Pancreas (tissue), 10 donors: Measurements from ENCODE around the gene U2AF2. TPM values are rescaled to one million over a fixed set of nuclear protein-coding genes. Genes with fewer than 3 reads are reported as not detected.

Experiments used
- ATAC-seq, 4 donors: fragments of 200-7000 bp; cut with Tn5 transposase; one replicate each; pipeline versions ENCODE4 v1.8.0 to v1.9.1; 2020; ENCODE audit warnings: mild to moderate bottlenecking in 4 of 4, moderate library complexity in 4 of 4
- DNase-seq, 6 donors: peaks; one replicate each; pipeline ENCODE4 v3.0.0-alpha.2; 2020
- FAIRE-seq: peaks from 2 replicates; lab custom pipeline; 2012; peaks lifted over from hg19 to GRCh38; lab: Jason Lieb, UNC
- H3K27ac ChIP-seq, 4 donors: fragments of 200-600 bp; sonication (generic); 1 replicate in 3 of 4; 2 replicates in 1 of 4; pipeline versions ENCODE4 v1.5.0 to v1.8.0; 2020
- H3K27me3 ChIP-seq, 4 donors: fragments of 200-600 bp; one replicate each; pipeline ENCODE4 v1.8.0; 2021
- H3K36me3 ChIP-seq, 3 donors: fragments of 200-600 bp; sonication (generic) in 1 of 3; one replicate each; pipeline versions ENCODE4 v1.5.0 to v1.8.0; 2020 to 2021
- H3K4me1 ChIP-seq, 3 donors: fragments of 200-600 bp; one replicate each; pipeline ENCODE4 v1.8.0; 2021
- H3K4me3 ChIP-seq, 4 donors: fragments of 200-600 bp; sonication (generic) in 2 of 4; one replicate each; pipeline versions ENCODE4 v1.5.0 to v1.8.0; 2020 to 2021
- H3K9me3 ChIP-seq, 4 donors: fragments of 200-600 bp; one replicate each; pipeline ENCODE4 v1.8.0; 2021
- WGBS, 2 donors: extraction: QIAGEN DNeasy Blood & Tissue Kit; methylation state at CpG; one replicate each; pipeline ENCODE4 v1.1.7; 2013; 5-methylcytosine and 5-hydroxymethylcytosine counted together
- intact Hi-C, 3 donors: fragments of 100-400 bp; cut with DNase I; formaldehyde crosslinking; loops; one replicate each; pipeline versions ENCODE4 v1.11.1 to v1.14.2; 2022
- polyA plus RNA-seq, 2 donors: library from polyadenylated mRNA; stranded (reverse); fragments of 200-250 nt; gene quantifications; one replicate each; pipeline ENCODE4 v1.2.3, GENCODE V29; 2013
- total RNA-seq, 6 donors: library from RNA; stranded (reverse); fragmentation: NEBNext Ultra II Directional in 4 of 6; extraction: Animal tissue kit (Norgen Biotek cat#: 25700) in 4 of 6; gene quantifications; one replicate each; pipeline versions ENCODE4 v1.2.1 to v1.2.4, GENCODE V29; 2021 to 2023
- TF ChIP-seq, protein P1 (sequence below), 4 donors: fragments of 200-600 bp; sonication (generic) in 3 of 4; IDR thresholded peaks; one replicate each; pipeline versions ENCODE4 v1.5.0 to v1.8.0; 2021; ENCODE audit warnings: antibody characterized with exemption in 4 of 4
- donor health status: healthy with polysubstance abuse.
- donor health status: DM: no; HTN: no; CAD: no; lungs with moderate emphysema.
- donor health status: DM: no; HTN: no; CAD: no.
- donor health status: control.
- donor health status: control.
- donor health status: Bipolar disorder and iron deficiency.
- donor health status: DM: yes; HTN: yes; CAD: no.
- donor health status: DM: no; HTN: no; CAD: no.
- donor health status: DM: no; HTN: no; CAD: no.
- donor health status: DM: yes; HTN: yes; CAD: no.

U2AF2 gene
- total and polyA plus RNA-seq, 8 donors, result 38.4 to 113 (median 62.4) TPM

DNA sequence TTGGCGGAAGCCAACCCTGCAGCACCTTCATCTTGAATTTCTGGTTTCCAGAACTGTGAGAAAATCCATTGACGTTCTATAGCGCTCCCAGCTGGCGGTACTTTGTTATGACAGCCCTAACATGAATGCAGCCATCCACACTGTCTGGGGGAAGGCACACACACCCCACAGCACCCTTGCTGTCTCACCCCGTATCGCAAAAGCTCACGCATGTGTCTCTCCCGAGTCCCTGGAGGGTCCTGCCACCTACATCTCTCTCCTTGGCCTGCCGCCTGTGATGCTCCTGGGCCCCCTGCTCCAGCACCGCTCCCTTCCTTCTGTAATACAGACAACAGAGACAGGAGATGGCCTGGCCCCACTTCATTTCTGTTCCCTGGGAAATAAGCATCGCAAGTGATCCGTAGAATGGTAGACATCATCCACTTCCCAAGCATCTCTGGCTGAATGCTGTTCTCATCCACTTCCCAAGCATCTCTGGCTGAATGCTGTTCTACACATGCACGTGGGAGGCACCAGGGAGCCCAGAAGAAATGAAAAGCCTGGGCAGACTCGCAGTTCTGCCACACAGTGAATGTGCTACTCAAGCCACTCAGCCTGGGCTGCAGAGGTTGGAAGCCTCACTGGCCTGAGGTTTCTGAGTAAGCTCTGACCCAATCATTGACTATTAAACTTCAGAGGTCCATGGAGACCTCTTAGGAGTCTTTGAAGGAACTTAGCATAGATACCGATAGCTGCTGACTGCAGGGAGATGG is 49.8 kb downstream of the U2AF2 start:
- WGBS, 2 donors, result 86 to 95% methylated on average over 15 of the region's 15 CpGs

GRCh38 chr19:55705972-55706371 is 51.1 kb downstream of the U2AF2 start:
- FAIRE-seq, result no peak
- DNase-seq, result no peak
- H3K27me3 ChIP-seq, result no peaks in the 10 kb centered on the region
- intact Hi-C loops, result no loop called here
- H3K4me3 ChIP-seq, result no peak overlapping the region
- ATAC-seq, result no peak
- no peaks in the 10 kb centered on the region for H3K9me3 ChIP-seq
- H3K4me1 ChIP-seq, result no peaks in the 10 kb centered on the region
- TF ChIP-seq, protein P1, sequence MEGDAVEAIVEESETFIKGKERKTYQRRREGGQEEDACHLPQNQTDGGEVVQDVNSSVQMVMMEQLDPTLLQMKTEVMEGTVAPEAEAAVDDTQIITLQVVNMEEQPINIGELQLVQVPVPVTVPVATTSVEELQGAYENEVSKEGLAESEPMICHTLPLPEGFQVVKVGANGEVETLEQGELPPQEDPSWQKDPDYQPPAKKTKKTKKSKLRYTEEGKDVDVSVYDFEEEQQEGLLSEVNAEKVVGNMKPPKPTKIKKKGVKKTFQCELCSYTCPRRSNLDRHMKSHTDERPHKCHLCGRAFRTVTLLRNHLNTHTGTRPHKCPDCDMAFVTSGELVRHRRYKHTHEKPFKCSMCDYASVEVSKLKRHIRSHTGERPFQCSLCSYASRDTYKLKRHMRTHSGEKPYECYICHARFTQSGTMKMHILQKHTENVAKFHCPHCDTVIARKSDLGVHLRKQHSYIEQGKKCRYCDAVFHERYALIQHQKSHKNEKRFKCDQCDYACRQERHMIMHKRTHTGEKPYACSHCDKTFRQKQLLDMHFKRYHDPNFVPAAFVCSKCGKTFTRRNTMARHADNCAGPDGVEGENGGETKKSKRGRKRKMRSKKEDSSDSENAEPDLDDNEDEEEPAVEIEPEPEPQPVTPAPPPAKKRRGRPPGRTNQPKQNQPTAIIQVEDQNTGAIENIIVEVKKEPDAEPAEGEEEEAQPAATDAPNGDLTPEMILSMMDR (IDR thresholded peaks at IDR 0.05), result no peak
- no peak overlapping the region for H3K27ac ChIP-seq
- no peaks in the 10 kb centered on the region for H3K36me3 ChIP-seq
- WGBS, 2 donors, result 88 to 97% methylated on average over 3 of the region's 3 CpGs

More for the DNA sequence above, 49.8 kb downstream of the U2AF2 start:
- TF ChIP-seq, protein P1 (IDR thresholded peaks at IDR 0.05), result no peak
- H3K4me3 ChIP-seq, result no peak overlapping the region
- no peaks in the 10 kb centered on the region for H3K36me3 ChIP-seq
- no peak overlapping the region for H3K27ac ChIP-seq
- ATAC-seq (peak in 2 of 4 donors; percentile 12 to 28), FAIRE-seq (no peak), DNase-seq (no peak)
- H3K4me1 ChIP-seq, result no peaks in the 10 kb centered on the region
- no peaks in the 10 kb centered on the region for H3K27me3 ChIP-seq
- intact Hi-C loops, result loop anchor here in 1 of 3 donors (5.0 kb wide), 1 partner anchor 108 kb away; no protein-coding TSS in a partner anchor
- H3K9me3 ChIP-seq, result no peaks in the 10 kb centered on the region

- intact Hi-C loops, result no loop called here
Measured at GRCh38 chr19:55711719-55712118, 56.9 kb downstream of the U2AF2 start.

GRCh38 chr19:55712804-55713631 is 58.2 kb downstream of the U2AF2 start:
- no peak for FAIRE-seq

More at GRCh38 chr19:55711719-55712118, 56.9 kb downstream of the U2AF2 start:
- H3K36me3 ChIP-seq, result no peaks in the 10 kb centered on the region
- WGBS, 2 donors, result 54 to 57% methylated on average over 18 of the region's 18 CpGs
- H3K9me3 ChIP-seq, result no peaks in the 10 kb centered on the region
- H3K27me3 ChIP-seq, result no peaks in the 10 kb centered on the region
- ATAC-seq (peak in 1 of 4 donors; percentile 17), DNase-seq (no peak), FAIRE-seq (no peak)
- H3K4me1 ChIP-seq, result no peaks in the 10 kb centered on the region
- TF ChIP-seq, protein P1 (IDR thresholded peaks at IDR 0.05), result no peak
- H3K27ac ChIP-seq, result no peak overlapping the region
- H3K4me3 ChIP-seq, result no peak overlapping the region

More at GRCh38 chr19:55712804-55713631, 58.2 kb downstream of the U2AF2 start:
- no peaks in the 10 kb centered on the region for H3K27me3 ChIP-seq
- no peak overlapping the region for H3K27ac ChIP-seq
- no peak overlapping the region for H3K4me3 ChIP-seq
- DNase-seq (no peak), ATAC-seq (no peak)
- WGBS, 2 donors, result 57 to 58% methylated on average over 2 of the region's 3 CpGs
- TF ChIP-seq, protein P1 (IDR thresholded peaks at IDR 0.05), result no peak
- H3K36me3 ChIP-seq, result no peaks in the 10 kb centered on the region
- intact Hi-C loops, result no loop called here
- H3K4me1 ChIP-seq, result no peaks in the 10 kb centered on the region
- no peaks in the 10 kb centered on the region for H3K9me3 ChIP-seq
